Mammary epithelial cell (primary cell): ENCODE results near the gene PA2G4.

ENCODE experiments used
- EZH2 ChIP-seq: IDR thresholded peaks from 2 replicates; pipeline ENCODE4 v1.6.1; 2012; ENCODE audit warnings: low read length, inconsistent platforms, borderline replicate concordance
- TF ChIP-seq, protein P1 (sequence below), 2 donors: IDR thresholded peaks in 1 of 2; conservative IDR thresholded peaks in 1 of 2; 2 replicates each; pipeline ENCODE4 v1.5.1; 2011 to 2012; ENCODE audit warnings: inconsistent platforms in 2 of 2, low read length in 2 of 2, mild to moderate bottlenecking in 2 of 2, control low read depth in 1 of 2, low read depth in 1 of 2; ENCODE audit not compliant: insufficient read depth in 1 of 2; ENCODE audit errors: extremely low read depth in 1 of 2

DNA sequence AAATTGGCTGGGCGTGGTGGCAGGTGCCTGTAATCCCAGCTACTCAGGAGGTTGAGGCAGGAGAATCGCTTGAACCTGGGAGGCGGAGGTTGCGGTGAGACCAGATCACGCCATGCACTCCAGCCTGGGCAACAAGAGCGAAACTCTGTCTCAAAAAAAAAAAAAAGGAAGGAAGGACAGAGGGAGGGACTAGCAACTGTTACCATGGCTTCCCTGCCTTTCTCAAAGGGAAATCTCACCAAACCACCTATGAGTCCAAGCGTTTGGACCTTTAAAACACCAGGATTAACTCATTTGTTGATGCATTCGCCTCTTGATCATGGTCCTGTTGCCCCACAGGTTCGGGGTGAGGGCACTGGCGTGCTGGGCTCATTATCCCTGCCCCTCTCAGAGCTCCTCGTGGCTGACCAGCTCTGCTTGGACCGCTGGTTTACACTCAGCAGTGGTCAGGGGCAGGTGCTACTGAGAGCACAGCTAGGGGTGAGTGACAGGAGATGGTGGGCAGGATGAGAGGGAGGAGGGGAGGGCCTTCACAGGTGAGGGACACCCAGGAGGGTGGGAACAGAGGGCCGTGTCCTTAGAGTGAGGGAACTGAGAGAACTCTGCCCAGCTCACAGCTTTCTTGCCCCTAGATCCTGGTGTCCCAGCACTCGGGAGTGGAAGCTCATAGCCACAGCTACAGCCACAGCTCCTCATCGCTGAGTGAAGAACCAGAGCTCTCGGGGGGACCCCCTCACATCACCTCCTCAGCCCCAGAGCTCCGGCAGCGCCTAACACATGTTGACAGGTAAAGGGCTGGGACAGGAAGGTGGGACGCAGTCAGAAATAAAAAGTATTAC lies 37.8 kb downstream of the PA2G4 start:
- TF ChIP-seq, protein P1, sequence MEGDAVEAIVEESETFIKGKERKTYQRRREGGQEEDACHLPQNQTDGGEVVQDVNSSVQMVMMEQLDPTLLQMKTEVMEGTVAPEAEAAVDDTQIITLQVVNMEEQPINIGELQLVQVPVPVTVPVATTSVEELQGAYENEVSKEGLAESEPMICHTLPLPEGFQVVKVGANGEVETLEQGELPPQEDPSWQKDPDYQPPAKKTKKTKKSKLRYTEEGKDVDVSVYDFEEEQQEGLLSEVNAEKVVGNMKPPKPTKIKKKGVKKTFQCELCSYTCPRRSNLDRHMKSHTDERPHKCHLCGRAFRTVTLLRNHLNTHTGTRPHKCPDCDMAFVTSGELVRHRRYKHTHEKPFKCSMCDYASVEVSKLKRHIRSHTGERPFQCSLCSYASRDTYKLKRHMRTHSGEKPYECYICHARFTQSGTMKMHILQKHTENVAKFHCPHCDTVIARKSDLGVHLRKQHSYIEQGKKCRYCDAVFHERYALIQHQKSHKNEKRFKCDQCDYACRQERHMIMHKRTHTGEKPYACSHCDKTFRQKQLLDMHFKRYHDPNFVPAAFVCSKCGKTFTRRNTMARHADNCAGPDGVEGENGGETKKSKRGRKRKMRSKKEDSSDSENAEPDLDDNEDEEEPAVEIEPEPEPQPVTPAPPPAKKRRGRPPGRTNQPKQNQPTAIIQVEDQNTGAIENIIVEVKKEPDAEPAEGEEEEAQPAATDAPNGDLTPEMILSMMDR (conservative IDR thresholded peaks at IDR 0.05 in 1 of 2, IDR thresholded peaks at IDR 0.05 in 1 of 2; ENCODE audit: extremely low read depth in 1 of 2, insufficient read depth in 1 of 2, low read depth in 1 of 2, low read length in 2 of 2): no peak
- TF ChIP-seq EZH2: no peak
